HepG2 (cell line): ENCODE data around the gene APBB3. TPM values are rescaled to one million over a fixed set of nuclear protein-coding genes. Genes with fewer than 3 reads are reported as not detected.

Experiments
- HDAC2 ChIP-seq: sonication (generic); formaldehyde crosslinking; IDR thresholded peaks from 2 replicates; pipeline ENCODE4 v1.4.0; 2020; ENCODE audit warnings: missing genetic modification reagents
- KDM5B ChIP-seq: sonication (generic); formaldehyde crosslinking; IDR thresholded peaks from 2 replicates; pipeline ENCODE4 v1.4.0; 2020; ENCODE audit warnings: missing genetic modification reagents, mild to moderate bottlenecking, borderline replicate concordance
- KLF15 ChIP-seq: sonication (generic); formaldehyde crosslinking; IDR thresholded peaks from 2 replicates; pipeline ENCODE4 v1.8.1; 2023; ENCODE audit warnings: borderline replicate concordance, mild to moderate bottlenecking, inconsistent platforms, missing genetic modification reagents, mixed read lengths
- MYC ChIP-seq: sonication (generic); formaldehyde crosslinking; IDR thresholded peaks from 2 replicates; pipeline ENCODE4 v1.9.0; 2021; ENCODE audit warnings: missing genetic modification reagents, borderline replicate concordance
- NFYB ChIP-seq: sonication (generic); formaldehyde crosslinking; IDR thresholded peaks from 2 replicates; pipeline ENCODE4 v1.4.0; 2020; ENCODE audit warnings: missing genetic modification reagents
- RBFOX2 ChIP-seq: fragments of 200-400 bp; formaldehyde crosslinking; IDR thresholded peaks from 2 replicates; pipeline ENCODE4 v1.6.1; 2017; ENCODE audit warnings: low read depth, mild to moderate bottlenecking, low read length
- RBM22 ChIP-seq: fragments of 200-400 bp; formaldehyde crosslinking; optimal IDR thresholded peaks from 2 replicates; pipeline ENCODE3; 2017; ENCODE audit warnings: mild to moderate bottlenecking, low read length, moderate library complexity
- RFX5 ChIP-seq: IDR thresholded peaks from 2 replicates; pipeline ENCODE4 v1.6.1; 2011; ENCODE audit warnings: low read depth, low read length, improper control_type of control experiment
- SALL2 ChIP-seq: sonication (generic); formaldehyde crosslinking; IDR thresholded peaks from 2 replicates; pipeline ENCODE4 v1.8.1; 2023; ENCODE audit warnings: mild to moderate bottlenecking, missing genetic modification reagents, inconsistent platforms
- SCMH1 ChIP-seq: sonication (generic); formaldehyde crosslinking; IDR thresholded peaks from 2 replicates; pipeline ENCODE4 v1.9.0; 2021; ENCODE audit warnings: missing genetic modification reagents, mild to moderate bottlenecking, borderline replicate concordance
- SYNCRIP ChIP-seq: fragments of 200-400 bp; formaldehyde crosslinking; IDR thresholded peaks from 2 replicates; pipeline ENCODE4 v1.6.1; 2018; ENCODE audit warnings: mild to moderate bottlenecking, low read depth, low read length; ENCODE audit not compliant: insufficient read depth
- YY1 ChIP-seq: IDR thresholded peaks from 2 replicates; pipeline ENCODE4 v1.6.1; 2011; ENCODE audit warnings: low read length, low read depth, moderate library complexity, mild to moderate bottlenecking; ENCODE audit not compliant: insufficient read depth, insufficient replicate concordance
- ZNF333 ChIP-seq: sonication (generic); formaldehyde crosslinking; IDR thresholded peaks from 2 replicates; pipeline ENCODE4 v1.4.0; 2020; ENCODE audit warnings: mild to moderate bottlenecking, missing genetic modification reagents, borderline replicate concordance
- ZNF616 ChIP-seq: sonication (generic); formaldehyde crosslinking; IDR thresholded peaks from 2 replicates; pipeline ENCODE4 v1.5.0; 2020; ENCODE audit warnings: low read depth, mild to moderate bottlenecking, missing genetic modification reagents
- ZSCAN25 ChIP-seq: sonication (generic); formaldehyde crosslinking; IDR thresholded peaks from 2 replicates; pipeline ENCODE4 v1.8.0; 2022; ENCODE audit warnings: mild to moderate bottlenecking, missing genetic modification reagents
- polyA plus RNA-seq, 8 experiments: library from polyadenylated mRNA; depleted of rRNA in 3 of 8; stranded (reverse) in 7 of 8; unstranded in 1 of 8; fragments of >200 nt; fragmentation: Illumina TruSeq in 4 of 8; extraction: Trizol in 4 of 8; gene quantifications; 2 replicates each; pipeline versions ENCODE4 v1.2.1 to v1.2.3, GENCODE V29; 2011 to 2016; ENCODE audit warnings: low read depth in 4 of 8, missing spikeins in 1 of 8, mixed read lengths in 1 of 8; ENCODE audit not compliant: insufficient read depth in 1 of 8
- total RNA-seq, 5 experiments: library from RNA; depleted of rRNA; stranded (reverse); fragments of >200 nt; fragmentation: Illumina TruSeq; extraction: Trizol; gene quantifications; 2 replicates each; pipeline ENCODE4 v1.2.3, GENCODE V29; 2016; ENCODE audit warnings: low read depth in 1 of 5
- TF ChIP-seq, protein P1 (sequence below): sonication (generic); formaldehyde crosslinking; IDR thresholded peaks from 2 replicates; pipeline ENCODE4 v1.9.0; 2022; ENCODE audit warnings: missing genetic modification reagents, mild to moderate bottlenecking, borderline replicate concordance
- TF ChIP-seq, protein P2 (sequence below): sonication (generic); formaldehyde crosslinking; IDR thresholded peaks from 2 replicates; pipeline ENCODE4 v1.5.0; 2020; ENCODE audit warnings: mild to moderate bottlenecking, missing genetic modification reagents
- TF ChIP-seq, protein P3 (sequence below), 2 experiments: sonication (generic) in 1 of 2; formaldehyde crosslinking in 1 of 2; IDR thresholded peaks; 2 replicates each; pipeline versions ENCODE4 v1.4.0 to v1.6.1; 2016 to 2020; ENCODE audit warnings: borderline replicate concordance in 1 of 2, low read depth in 1 of 2, mild to moderate bottlenecking in 1 of 2, missing genetic modification reagents in 1 of 2
- TF ChIP-seq, protein P4 (sequence below): sonication (generic); formaldehyde crosslinking; IDR thresholded peaks from 2 replicates; pipeline ENCODE4 v1.5.0; 2020; ENCODE audit warnings: missing genetic modification reagents, mild to moderate bottlenecking, borderline replicate concordance

APBB3 gene
- total and polyA plus RNA-seq, 2 of the 13 experiments (the other 11 are each of a cell fraction or from before 2014, with no cell fraction given) = 0.38 to 0.78 TPM

DNA sequence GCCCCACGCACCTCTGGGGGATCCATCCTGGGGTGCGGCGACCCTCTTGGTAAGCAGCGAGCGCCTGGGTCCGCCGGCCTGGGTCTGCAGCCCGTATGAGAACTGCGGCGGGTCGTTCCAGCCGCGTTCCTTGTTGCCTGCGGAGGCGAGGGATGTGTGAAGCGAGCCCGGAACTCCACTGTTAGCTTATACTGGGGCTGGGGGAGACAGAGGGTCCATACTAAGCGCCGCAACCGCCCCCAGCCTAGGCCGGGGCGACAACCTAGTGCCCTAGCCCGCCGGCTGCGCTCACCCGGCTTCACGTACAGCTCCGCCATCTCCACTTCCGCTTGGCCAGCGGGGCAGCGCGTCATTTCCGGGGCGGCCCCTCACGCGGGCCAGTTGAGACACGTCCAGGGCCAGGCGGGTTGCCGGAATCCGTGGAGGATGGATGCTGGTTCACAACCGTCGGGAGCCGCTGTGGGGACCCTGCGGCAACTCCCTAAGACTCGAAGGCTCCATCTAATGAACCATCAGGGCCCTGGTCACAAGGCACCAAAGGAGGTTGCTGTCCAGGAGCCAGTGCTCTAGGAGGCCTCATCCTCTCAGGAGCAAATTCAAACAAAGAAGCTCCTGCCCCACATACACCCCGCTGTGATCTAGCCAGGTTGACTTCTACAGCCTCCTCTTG, 7.1 kb downstream of the APBB3 start, which contains the start of gene SRA1 (continued):
- TF ChIP-seq, protein P1, sequence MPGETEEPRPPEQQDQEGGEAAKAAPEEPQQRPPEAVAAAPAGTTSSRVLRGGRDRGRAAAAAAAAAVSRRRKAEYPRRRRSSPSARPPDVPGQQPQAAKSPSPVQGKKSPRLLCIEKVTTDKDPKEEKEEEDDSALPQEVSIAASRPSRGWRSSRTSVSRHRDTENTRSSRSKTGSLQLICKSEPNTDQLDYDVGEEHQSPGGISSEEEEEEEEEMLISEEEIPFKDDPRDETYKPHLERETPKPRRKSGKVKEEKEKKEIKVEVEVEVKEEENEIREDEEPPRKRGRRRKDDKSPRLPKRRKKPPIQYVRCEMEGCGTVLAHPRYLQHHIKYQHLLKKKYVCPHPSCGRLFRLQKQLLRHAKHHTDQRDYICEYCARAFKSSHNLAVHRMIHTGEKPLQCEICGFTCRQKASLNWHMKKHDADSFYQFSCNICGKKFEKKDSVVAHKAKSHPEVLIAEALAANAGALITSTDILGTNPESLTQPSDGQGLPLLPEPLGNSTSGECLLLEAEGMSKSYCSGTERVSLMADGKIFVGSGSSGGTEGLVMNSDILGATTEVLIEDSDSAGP (CRISPR knock-in tag) = peak; percentile 86
- no peak for TF ChIP-seq RBM22
- TF ChIP-seq KDM5B (CRISPR knock-in tag) = peak; percentile 83
- TF ChIP-seq, protein P2, sequence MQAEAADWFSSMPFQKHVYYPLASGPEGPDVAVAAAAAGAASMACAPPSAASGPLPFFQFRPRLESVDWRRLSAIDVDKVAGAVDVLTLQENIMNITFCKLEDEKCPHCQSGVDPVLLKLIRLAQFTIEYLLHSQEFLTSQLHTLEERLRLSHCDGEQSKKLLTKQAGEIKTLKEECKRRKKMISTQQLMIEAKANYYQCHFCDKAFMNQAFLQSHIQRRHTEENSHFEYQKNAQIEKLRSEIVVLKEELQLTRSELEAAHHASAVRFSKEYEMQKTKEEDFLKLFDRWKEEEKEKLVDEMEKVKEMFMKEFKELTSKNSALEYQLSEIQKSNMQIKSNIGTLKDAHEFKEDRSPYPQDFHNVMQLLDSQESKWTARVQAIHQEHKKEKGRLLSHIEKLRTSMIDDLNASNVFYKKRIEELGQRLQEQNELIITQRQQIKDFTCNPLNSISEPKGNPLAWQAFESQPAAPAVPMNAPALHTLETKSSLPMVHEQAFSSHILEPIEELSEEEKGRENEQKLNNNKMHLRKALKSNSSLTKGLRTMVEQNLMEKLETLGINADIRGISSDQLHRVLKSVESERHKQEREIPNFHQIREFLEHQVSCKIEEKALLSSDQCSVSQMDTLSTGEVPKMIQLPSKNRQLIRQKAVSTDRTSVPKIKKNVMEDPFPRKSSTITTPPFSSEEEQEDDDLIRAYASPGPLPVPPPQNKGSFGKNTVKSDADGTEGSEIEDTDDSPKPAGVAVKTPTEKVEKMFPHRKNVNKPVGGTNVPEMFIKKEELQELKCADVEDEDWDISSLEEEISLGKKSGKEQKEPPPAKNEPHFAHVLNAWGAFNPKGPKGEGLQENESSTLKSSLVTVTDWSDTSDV = no peak; the same call in 1 of the 2 replicates
- no peak; the same call in 1 of the 2 replicates for TF ChIP-seq KLF15
- TF ChIP-seq ZNF616 (CRISPR knock-in tag) = 0 out of 2 replicates have a peak, but pooled peaks have one; percentile 56
- no peak for TF ChIP-seq SYNCRIP
- peak; percentile 73; the same call in 1 of the 2 replicates for TF ChIP-seq MYC (CRISPR knock-in tag)
- peak; percentile 64 for TF ChIP-seq NFYB (CRISPR knock-in tag)
- no peak for TF ChIP-seq SCMH1 (CRISPR knock-in tag)
- peak; percentile 97 for TF ChIP-seq RBFOX2
- TF ChIP-seq SALL2 (CRISPR knock-in tag) = peak; percentile 71; the same call in 1 of the 2 replicates
- TF ChIP-seq YY1 = peak; percentile 83
- TF ChIP-seq HDAC2 = peak; percentile 58
- TF ChIP-seq ZSCAN25 (CRISPR knock-in tag) = peak; percentile 48; the same call in 1 of the 2 replicates
- TF ChIP-seq, protein P3, sequence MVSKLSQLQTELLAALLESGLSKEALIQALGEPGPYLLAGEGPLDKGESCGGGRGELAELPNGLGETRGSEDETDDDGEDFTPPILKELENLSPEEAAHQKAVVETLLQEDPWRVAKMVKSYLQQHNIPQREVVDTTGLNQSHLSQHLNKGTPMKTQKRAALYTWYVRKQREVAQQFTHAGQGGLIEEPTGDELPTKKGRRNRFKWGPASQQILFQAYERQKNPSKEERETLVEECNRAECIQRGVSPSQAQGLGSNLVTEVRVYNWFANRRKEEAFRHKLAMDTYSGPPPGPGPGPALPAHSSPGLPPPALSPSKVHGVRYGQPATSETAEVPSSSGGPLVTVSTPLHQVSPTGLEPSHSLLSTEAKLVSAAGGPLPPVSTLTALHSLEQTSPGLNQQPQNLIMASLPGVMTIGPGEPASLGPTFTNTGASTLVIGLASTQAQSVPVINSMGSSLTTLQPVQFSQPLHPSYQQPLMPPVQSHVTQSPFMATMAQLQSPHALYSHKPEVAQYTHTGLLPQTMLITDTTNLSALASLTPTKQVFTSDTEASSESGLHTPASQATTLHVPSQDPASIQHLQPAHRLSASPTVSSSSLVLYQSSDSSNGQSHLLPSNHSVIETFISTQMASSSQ (IDR thresholded peaks at IDR 0.05; ENCODE audit: low read depth) = no peak
- TF ChIP-seq, protein P3 (CRISPR knock-in tag; IDR thresholded peaks at IDR 0.05; ENCODE audit: borderline replicate concordance) = no peak
- TF ChIP-seq, protein P4, sequence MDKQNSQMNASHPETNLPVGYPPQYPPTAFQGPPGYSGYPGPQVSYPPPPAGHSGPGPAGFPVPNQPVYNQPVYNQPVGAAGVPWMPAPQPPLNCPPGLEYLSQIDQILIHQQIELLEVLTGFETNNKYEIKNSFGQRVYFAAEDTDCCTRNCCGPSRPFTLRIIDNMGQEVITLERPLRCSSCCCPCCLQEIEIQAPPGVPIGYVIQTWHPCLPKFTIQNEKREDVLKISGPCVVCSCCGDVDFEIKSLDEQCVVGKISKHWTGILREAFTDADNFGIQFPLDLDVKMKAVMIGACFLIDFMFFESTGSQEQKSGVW (CRISPR knock-in tag) = no peak
- peak; percentile 15; the same call in 1 of the 2 replicates for TF ChIP-seq RFX5
- TF ChIP-seq ZNF333 (CRISPR knock-in tag) = 0 out of 2 replicates have a peak, but pooled peaks have one; percentile 63
